Measurements from ENCODE around the gene SLC16A7.

DNA sequence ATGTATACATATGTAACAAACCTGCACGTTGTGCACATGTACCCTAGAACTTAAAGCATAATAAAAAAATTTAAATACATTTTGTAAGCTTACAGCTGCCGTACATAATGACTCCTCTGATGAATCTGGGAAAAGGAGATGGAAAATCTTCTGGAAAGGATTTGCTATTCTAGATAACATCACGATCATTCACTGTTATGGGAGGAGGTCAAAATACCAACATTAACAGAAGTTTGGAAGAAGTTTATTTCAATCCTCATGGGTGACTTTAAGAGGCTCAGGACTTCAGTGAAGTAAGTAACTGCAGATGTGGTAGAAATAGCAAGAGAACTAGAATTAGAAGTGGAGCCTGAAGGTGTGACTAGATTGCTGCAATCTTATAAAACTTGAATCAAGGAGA lies 172.2 kb downstream of the SLC16A7 start:
- TF ChIP-seq, protein P1, sequence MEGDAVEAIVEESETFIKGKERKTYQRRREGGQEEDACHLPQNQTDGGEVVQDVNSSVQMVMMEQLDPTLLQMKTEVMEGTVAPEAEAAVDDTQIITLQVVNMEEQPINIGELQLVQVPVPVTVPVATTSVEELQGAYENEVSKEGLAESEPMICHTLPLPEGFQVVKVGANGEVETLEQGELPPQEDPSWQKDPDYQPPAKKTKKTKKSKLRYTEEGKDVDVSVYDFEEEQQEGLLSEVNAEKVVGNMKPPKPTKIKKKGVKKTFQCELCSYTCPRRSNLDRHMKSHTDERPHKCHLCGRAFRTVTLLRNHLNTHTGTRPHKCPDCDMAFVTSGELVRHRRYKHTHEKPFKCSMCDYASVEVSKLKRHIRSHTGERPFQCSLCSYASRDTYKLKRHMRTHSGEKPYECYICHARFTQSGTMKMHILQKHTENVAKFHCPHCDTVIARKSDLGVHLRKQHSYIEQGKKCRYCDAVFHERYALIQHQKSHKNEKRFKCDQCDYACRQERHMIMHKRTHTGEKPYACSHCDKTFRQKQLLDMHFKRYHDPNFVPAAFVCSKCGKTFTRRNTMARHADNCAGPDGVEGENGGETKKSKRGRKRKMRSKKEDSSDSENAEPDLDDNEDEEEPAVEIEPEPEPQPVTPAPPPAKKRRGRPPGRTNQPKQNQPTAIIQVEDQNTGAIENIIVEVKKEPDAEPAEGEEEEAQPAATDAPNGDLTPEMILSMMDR (IDR thresholded peaks at IDR 0.05), result no peak
- TF ChIP-seq, protein P2, sequence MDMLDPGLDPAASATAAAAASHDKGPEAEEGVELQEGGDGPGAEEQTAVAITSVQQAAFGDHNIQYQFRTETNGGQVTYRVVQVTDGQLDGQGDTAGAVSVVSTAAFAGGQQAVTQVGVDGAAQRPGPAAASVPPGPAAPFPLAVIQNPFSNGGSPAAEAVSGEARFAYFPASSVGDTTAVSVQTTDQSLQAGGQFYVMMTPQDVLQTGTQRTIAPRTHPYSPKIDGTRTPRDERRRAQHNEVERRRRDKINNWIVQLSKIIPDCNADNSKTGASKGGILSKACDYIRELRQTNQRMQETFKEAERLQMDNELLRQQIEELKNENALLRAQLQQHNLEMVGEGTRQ (IDR thresholded peaks at IDR 0.05; ENCODE audit: borderline replicate concordance, low read depth, low read length), result no peak
- TF ChIP-seq YY1 (IDR thresholded peaks at IDR 0.05; ENCODE audit: low read depth), result no peak
- no peak for TF ChIP-seq RXRA (IDR thresholded peaks at IDR 0.05; ENCODE audit: borderline replicate concordance, low read depth)
- no peak for TF ChIP-seq POLR2AphosphoS5 (IDR thresholded peaks at IDR 0.05; ENCODE audit: low read depth, low read length)
- no peak for TF ChIP-seq EP300 (IDR thresholded peaks at IDR 0.05; ENCODE audit: borderline replicate concordance in 1 of 2, low read depth in 1 of 2, low read length in 1 of 2)
- TF ChIP-seq, protein P3, sequence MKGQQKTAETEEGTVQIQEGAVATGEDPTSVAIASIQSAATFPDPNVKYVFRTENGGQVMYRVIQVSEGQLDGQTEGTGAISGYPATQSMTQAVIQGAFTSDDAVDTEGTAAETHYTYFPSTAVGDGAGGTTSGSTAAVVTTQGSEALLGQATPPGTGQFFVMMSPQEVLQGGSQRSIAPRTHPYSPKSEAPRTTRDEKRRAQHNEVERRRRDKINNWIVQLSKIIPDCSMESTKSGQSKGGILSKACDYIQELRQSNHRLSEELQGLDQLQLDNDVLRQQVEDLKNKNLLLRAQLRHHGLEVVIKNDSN (IDR thresholded peaks at IDR 0.05; ENCODE audit: borderline replicate concordance, low read depth), result no peak
- TF ChIP-seq SIN3A (IDR thresholded peaks at IDR 0.05; ENCODE audit: borderline replicate concordance, low read depth, low read length), result no peak
- TF ChIP-seq, protein P4, sequence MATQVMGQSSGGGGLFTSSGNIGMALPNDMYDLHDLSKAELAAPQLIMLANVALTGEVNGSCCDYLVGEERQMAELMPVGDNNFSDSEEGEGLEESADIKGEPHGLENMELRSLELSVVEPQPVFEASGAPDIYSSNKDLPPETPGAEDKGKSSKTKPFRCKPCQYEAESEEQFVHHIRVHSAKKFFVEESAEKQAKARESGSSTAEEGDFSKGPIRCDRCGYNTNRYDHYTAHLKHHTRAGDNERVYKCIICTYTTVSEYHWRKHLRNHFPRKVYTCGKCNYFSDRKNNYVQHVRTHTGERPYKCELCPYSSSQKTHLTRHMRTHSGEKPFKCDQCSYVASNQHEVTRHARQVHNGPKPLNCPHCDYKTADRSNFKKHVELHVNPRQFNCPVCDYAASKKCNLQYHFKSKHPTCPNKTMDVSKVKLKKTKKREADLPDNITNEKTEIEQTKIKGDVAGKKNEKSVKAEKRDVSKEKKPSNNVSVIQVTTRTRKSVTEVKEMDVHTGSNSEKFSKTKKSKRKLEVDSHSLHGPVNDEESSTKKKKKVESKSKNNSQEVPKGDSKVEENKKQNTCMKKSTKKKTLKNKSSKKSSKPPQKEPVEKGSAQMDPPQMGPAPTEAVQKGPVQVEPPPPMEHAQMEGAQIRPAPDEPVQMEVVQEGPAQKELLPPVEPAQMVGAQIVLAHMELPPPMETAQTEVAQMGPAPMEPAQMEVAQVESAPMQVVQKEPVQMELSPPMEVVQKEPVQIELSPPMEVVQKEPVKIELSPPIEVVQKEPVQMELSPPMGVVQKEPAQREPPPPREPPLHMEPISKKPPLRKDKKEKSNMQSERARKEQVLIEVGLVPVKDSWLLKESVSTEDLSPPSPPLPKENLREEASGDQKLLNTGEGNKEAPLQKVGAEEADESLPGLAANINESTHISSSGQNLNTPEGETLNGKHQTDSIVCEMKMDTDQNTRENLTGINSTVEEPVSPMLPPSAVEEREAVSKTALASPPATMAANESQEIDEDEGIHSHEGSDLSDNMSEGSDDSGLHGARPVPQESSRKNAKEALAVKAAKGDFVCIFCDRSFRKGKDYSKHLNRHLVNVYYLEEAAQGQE (IDR thresholded peaks at IDR 0.05; ENCODE audit: low read depth, low read length), result no peak
- no peak for TF ChIP-seq GABPA (IDR thresholded peaks at IDR 0.05; ENCODE audit: low read depth)
- no peak for TF ChIP-seq NFIC (IDR thresholded peaks at IDR 0.05; ENCODE audit: borderline replicate concordance)
- TF ChIP-seq EZH2phosphoT487 (IDR thresholded peaks at IDR 0.05; ENCODE audit: borderline replicate concordance, low read depth), result no peak
- no peak for TF ChIP-seq TAF1 (IDR thresholded peaks at IDR 0.05; ENCODE audit: borderline replicate concordance, low read depth, low read length)
- no peak for TF ChIP-seq FOXM1 (IDR thresholded peaks at IDR 0.05; ENCODE audit: low read depth)

All from SK-N-SH (cell line).